ENCODE measurements around the gene DRD3. TPM values are rescaled to one million over a fixed set of nuclear protein-coding genes. Genes with fewer than 3 reads are reported as not detected.

The DRD3 gene
- total RNA-seq, 1 experiment from 2014 or later, result not detected

DNA sequence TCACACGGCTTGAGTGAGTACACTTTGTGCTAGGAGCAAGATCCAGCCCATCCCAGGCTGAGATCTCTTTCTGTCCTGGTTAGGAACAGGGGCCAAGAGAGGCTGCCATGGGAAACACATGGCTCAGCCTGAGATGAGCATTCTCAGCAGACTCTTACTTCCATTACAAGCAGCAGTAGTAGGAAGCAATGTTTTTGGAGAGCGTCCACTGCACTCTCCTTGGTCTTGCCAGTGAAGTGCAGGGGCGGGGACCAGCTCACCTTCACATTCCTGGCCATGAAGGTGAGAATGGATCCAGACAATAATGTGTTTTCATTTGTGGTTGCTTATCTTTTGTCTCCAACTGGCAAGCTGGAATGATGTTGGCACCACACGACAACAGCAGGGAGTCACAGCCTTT, 33.8 kb upstream of the DRD3 start:
- Histone ChIP-seq H2BK120ac (ENCODE audit: low read depth, low read length, poor library complexity, severe bottlenecking) (no peak overlapping the region), H3K18ac (ENCODE audit: insufficient read length, low read depth, low read length) (no peak overlapping the region), H3K9ac (ENCODE audit: extremely low read depth, insufficient read length, low read length) (no peak overlapping the region), H4K20me1 (ENCODE audit: control insufficient read depth, insufficient read depth, insufficient read length) (no peaks in the 10 kb centered on the region), H2BK5ac (ENCODE audit: insufficient read length, low read length) (no peak overlapping the region), H3K23ac (ENCODE audit: insufficient read length, low read depth, low read length) (no peak overlapping the region), H3K4me1 (ENCODE audit: insufficient read depth, low read length) (peaks cover 4% of the 10 kb centered on the region; the same call in 1 of the 2 replicates), H3K27ac (ENCODE audit: insufficient read length, low read depth, low read length) (no peak overlapping the region), H3K23me2 (ENCODE audit: insufficient read length, low read depth, low read length, poor library complexity, severe bottlenecking) (no peaks in the 10 kb centered on the region), H4K8ac (replicated peaks; ENCODE audit: insufficient read length, low read depth, low read length) (no peak overlapping the region), H3K9me3 (ENCODE audit: control insufficient read depth, low read depth, low read length) (no peaks in the 10 kb centered on the region), H3K4me2 (ENCODE audit: insufficient read depth, insufficient read length, low read length) (no peak overlapping the region), H2BK20ac (ENCODE audit: low read depth, low read length, poor library complexity, severe bottlenecking) (no peak overlapping the region), H2BK12ac (ENCODE audit: insufficient read length, low read depth, low read length) (no peak overlapping the region), H3T11ph (ENCODE audit: low read length) (no peak overlapping the region), H2AK5ac (ENCODE audit: insufficient read length, low read length) (no peak overlapping the region), H3K27me3 (ENCODE audit: insufficient read depth, low read length) (no peaks in the 10 kb centered on the region; the same call in 1 of the 2 replicates), H3K14ac (ENCODE audit: insufficient read depth, low read length) (no peak overlapping the region; the same call in 1 of the 2 replicates), H4K91ac (ENCODE audit: insufficient read length, low read depth, low read length) (no peak overlapping the region), H3K4ac (ENCODE audit: low read depth, low read length) (no peak overlapping the region), H3K56ac (ENCODE audit: insufficient read length, low read depth, low read length) (no peak overlapping the region), H4K5ac (ENCODE audit: insufficient read length, low read depth, low read length) (no peak overlapping the region), H2BK15ac (ENCODE audit: low read depth, low read length) (no peak overlapping the region), H3K79me2 (ENCODE audit: insufficient read depth, low read length) (no peaks in the 10 kb centered on the region), H3K79me1 (ENCODE audit: insufficient read depth, low read depth, low read length, poor library complexity, severe bottlenecking) (no peaks in the 10 kb centered on the region), H2AFZ (ENCODE audit: low read length) (no peak overlapping the region)
- no peaks in the 10 kb centered on the region for H3K36me3 Mint-ChIP-seq (ENCODE audit: insufficient read depth in 1 of 3, low read depth in 3 of 3)
- peaks cover 0 to 6% of the 10 kb centered on the region in 2 experiments; a peak in 1 of 5 replicates for H3K9me3 Mint-ChIP-seq
- DNase-seq, result no peak
- H3K27me3 Mint-ChIP-seq (ENCODE audit: low read depth), result no peaks in the 10 kb centered on the region; the same call in none of the 2 replicates
- H3K4me1 Mint-ChIP-seq, result no peaks in the 10 kb centered on the region; a peak in 2 of 4 replicates
- no peak overlapping the region for H3K4me3 Mint-ChIP-seq
- no peak overlapping the region for H3K27ac Mint-ChIP-seq
- TF ChIP-seq, protein P1, sequence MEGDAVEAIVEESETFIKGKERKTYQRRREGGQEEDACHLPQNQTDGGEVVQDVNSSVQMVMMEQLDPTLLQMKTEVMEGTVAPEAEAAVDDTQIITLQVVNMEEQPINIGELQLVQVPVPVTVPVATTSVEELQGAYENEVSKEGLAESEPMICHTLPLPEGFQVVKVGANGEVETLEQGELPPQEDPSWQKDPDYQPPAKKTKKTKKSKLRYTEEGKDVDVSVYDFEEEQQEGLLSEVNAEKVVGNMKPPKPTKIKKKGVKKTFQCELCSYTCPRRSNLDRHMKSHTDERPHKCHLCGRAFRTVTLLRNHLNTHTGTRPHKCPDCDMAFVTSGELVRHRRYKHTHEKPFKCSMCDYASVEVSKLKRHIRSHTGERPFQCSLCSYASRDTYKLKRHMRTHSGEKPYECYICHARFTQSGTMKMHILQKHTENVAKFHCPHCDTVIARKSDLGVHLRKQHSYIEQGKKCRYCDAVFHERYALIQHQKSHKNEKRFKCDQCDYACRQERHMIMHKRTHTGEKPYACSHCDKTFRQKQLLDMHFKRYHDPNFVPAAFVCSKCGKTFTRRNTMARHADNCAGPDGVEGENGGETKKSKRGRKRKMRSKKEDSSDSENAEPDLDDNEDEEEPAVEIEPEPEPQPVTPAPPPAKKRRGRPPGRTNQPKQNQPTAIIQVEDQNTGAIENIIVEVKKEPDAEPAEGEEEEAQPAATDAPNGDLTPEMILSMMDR (conservative IDR thresholded peaks at IDR 0.05), result no peak
- no CpG with 5 or more reads among the region's 4 CpGs for WGBS (ENCODE audit: extremely low coverage, insufficient read length, low lambda C conversion rate)

Data from H9 (cell line).